SKM-1 (cell line): Measurements from ENCODE around the gene STRADA.

Experiments
- DNase-seq: peaks from one replicate; lab custom pipeline; 2025; ENCODE audit not compliant: unreplicated experiment; lab: John Stamatoyannopoulos, UW

Gene STRADA

GRCh38 chr17:63701868-63702720 is 39.5 kb downstream of the STRADA start:
- peak; percentile 30 for DNase-seq

GRCh38 chr17:63701456-63701820 is 40.2 kb downstream of the STRADA start:
- no peak for DNase-seq

- no peak for DNase-seq
Observed at GRCh38 chr17:63700528-63701455, 40.8 kb downstream of the STRADA start.

GRCh38 chr17:63699638-63700527 is 41.7 kb downstream of the STRADA start, which contains the start of gene LIMD2:
Gene LIMD2, minus strand, starts transcription at chr17:63700125. Its CDS starts 827 bp downstream, at chr17:63699298.
- no peak for DNase-seq

GRCh38 chr17:63698886-63699637 is 42.5 kb downstream of the STRADA start:
- DNase-seq: peak; percentile 31

- no peak for DNase-seq
Observed at GRCh38 chr17:63698381-63698885, 43.2 kb downstream of the STRADA start.

- peak; percentile 64 for DNase-seq
Observed at GRCh38 chr17:63697341-63698286, 44.0 kb downstream of the STRADA start.

- no peak for DNase-seq
Observed at GRCh38 chr17:63696381-63696961, 45.1 kb downstream of the STRADA start.

- no peak for DNase-seq
Observed at GRCh38 chr17:63695889-63696288, 45.7 kb downstream of the STRADA start.

- DNase-seq: no peak
Observed at GRCh38 chr17:63694950-63695773, 46.4 kb downstream of the STRADA start.

- DNase-seq: no peak
Observed at GRCh38 chr17:63694229-63694949, 47.2 kb downstream of the STRADA start.

GRCh38 chr17:63693411-63694113 is 48.0 kb downstream of the STRADA start:
- no peak for DNase-seq

- DNase-seq: no peak
Observed at GRCh38 chr17:63692195-63692816, 49.3 kb downstream of the STRADA start.

GRCh38 chr17:63689479-63689878 is 52.1 kb downstream of the STRADA start:
- DNase-seq: no peak

- DNase-seq: no peak
Observed at GRCh38 chr17:63688396-63689020, 53.1 kb downstream of the STRADA start.
